H9 (cell line): ENCODE measurements around the gene CCSER1. TPM values are rescaled to one million over a fixed set of nuclear protein-coding genes. Genes with fewer than 3 reads are reported as not detected.

Experiments
- DNase-seq: peaks from one replicate; pipeline ENCODE4 v3.0.0-alpha.2; 2017
- H2AFZ ChIP-seq: one replicate; pipeline ENCODE4 v1.6.1; 2013; ENCODE audit warnings: mild to moderate bottlenecking, low read length, control low read depth, moderate library complexity
- H2AK5ac ChIP-seq: 2 replicates; pipeline ENCODE4 v1.6.1; 2013; ENCODE audit warnings: low read length, control low read depth, mixed read lengths; ENCODE audit not compliant: insufficient read length
- H2BK120ac ChIP-seq: one replicate; pipeline ENCODE4 v1.6.1; 2013; ENCODE audit warnings: low read depth, mild to moderate bottlenecking, low read length, control low read depth, inconsistent platforms; ENCODE audit not compliant: poor library complexity, severe bottlenecking
- H2BK12ac ChIP-seq: 2 replicates; pipeline ENCODE4 v1.6.1; 2013; ENCODE audit warnings: low read length, control low read depth, mixed read lengths, low read depth; ENCODE audit not compliant: insufficient read length
- H2BK15ac ChIP-seq: 2 replicates; pipeline ENCODE4 v1.6.1; 2013; ENCODE audit warnings: low read depth, low read length, control low read depth
- H2BK20ac ChIP-seq: one replicate; pipeline ENCODE4 v1.6.1; 2013; ENCODE audit warnings: low read depth, mild to moderate bottlenecking, low read length, control low read depth, inconsistent platforms; ENCODE audit not compliant: poor library complexity, severe bottlenecking
- H2BK5ac ChIP-seq: 2 replicates; pipeline ENCODE4 v1.6.1; 2013; ENCODE audit warnings: low read length, control low read depth, mixed read lengths; ENCODE audit not compliant: insufficient read length
- H3K14ac ChIP-seq: 2 replicates; pipeline ENCODE4 v1.6.1; 2013; ENCODE audit warnings: low read length, control low read depth; ENCODE audit not compliant: insufficient read depth
- H3K18ac ChIP-seq: 2 replicates; pipeline ENCODE4 v1.6.1; 2013; ENCODE audit warnings: low read depth, mild to moderate bottlenecking, mixed read lengths, low read length, control low read depth; ENCODE audit not compliant: insufficient read length
- H3K23ac ChIP-seq: 2 replicates; pipeline ENCODE4 v1.6.1; 2013; ENCODE audit warnings: low read length, control low read depth, mixed read lengths, low read depth; ENCODE audit not compliant: insufficient read length
- H3K23me2 ChIP-seq: 2 replicates; pipeline ENCODE4 v1.6.1; 2013; ENCODE audit warnings: low read depth, mild to moderate bottlenecking, mixed read lengths, low read length, control low read depth; ENCODE audit not compliant: insufficient read length, poor library complexity, severe bottlenecking
- H3K27ac ChIP-seq: 2 replicates; pipeline ENCODE4 v1.5.1; 2013; ENCODE audit warnings: low read length, control low read depth, mixed read lengths, low read depth; ENCODE audit not compliant: insufficient read length
- H3K27me3 ChIP-seq: 2 replicates; pipeline ENCODE4 v1.6.1; 2013; ENCODE audit warnings: low read length, control low read depth, inconsistent platforms; ENCODE audit not compliant: insufficient read depth
- H3K4ac ChIP-seq: 2 replicates; pipeline ENCODE4 v1.6.1; 2013; ENCODE audit warnings: low read depth, mild to moderate bottlenecking, control low read depth, inconsistent platforms, low read length, moderate library complexity
- H3K4me1 ChIP-seq: 2 replicates; pipeline ENCODE4 v1.6.1; 2013; ENCODE audit warnings: low read length, control low read depth, inconsistent platforms; ENCODE audit not compliant: insufficient read depth
- H3K4me2 ChIP-seq: 2 replicates; pipeline ENCODE4 v1.6.1; 2013; ENCODE audit warnings: low read length, control low read depth, mixed read lengths; ENCODE audit not compliant: insufficient read length, insufficient read depth
- H3K56ac ChIP-seq: 2 replicates; pipeline ENCODE4 v1.6.1; 2013; ENCODE audit warnings: low read depth, mild to moderate bottlenecking, mixed read lengths, low read length, control low read depth; ENCODE audit not compliant: insufficient read length
- H3K79me1 ChIP-seq: 2 replicates; pipeline ENCODE4 v1.6.1; 2013; ENCODE audit warnings: low read depth, mild to moderate bottlenecking, moderate library complexity, low read length, control low read depth, inconsistent platforms; ENCODE audit not compliant: insufficient read depth, poor library complexity, severe bottlenecking
- H3K79me2 ChIP-seq: 2 replicates; pipeline ENCODE4 v1.6.1; 2013; ENCODE audit warnings: low read length, control low read depth, inconsistent platforms; ENCODE audit not compliant: insufficient read depth
- H3K9ac ChIP-seq: 2 replicates; pipeline ENCODE4 v1.6.1; 2013; ENCODE audit warnings: low read length, control low read depth, mixed read lengths; ENCODE audit not compliant: insufficient read length; ENCODE audit errors: extremely low read depth
- H3K9me3 ChIP-seq: one replicate; pipeline ENCODE4 v1.6.1; 2013; ENCODE audit warnings: low read depth, low read length, inconsistent platforms; ENCODE audit not compliant: control insufficient read depth
- H3T11ph ChIP-seq: one replicate; pipeline ENCODE4 v1.6.1; 2013; ENCODE audit warnings: mild to moderate bottlenecking, low read length, control low read depth, inconsistent platforms
- H4K20me1 ChIP-seq: one replicate; pipeline ENCODE4 v1.6.1; 2013; ENCODE audit not compliant: control insufficient read depth, insufficient read length, insufficient read depth
- H4K5ac ChIP-seq: 2 replicates; pipeline ENCODE4 v1.6.1; 2013; ENCODE audit warnings: low read depth, mild to moderate bottlenecking, mixed read lengths, low read length, control low read depth; ENCODE audit not compliant: insufficient read length
- H4K8ac ChIP-seq: replicated peaks from 2 replicates; pipeline ENCODE4 v1.6.1; 2013; ENCODE audit warnings: low read length, control low read depth, mixed read lengths, low read depth; ENCODE audit not compliant: insufficient read length
- H4K91ac ChIP-seq: 2 replicates; pipeline ENCODE4 v1.6.1; 2013; ENCODE audit warnings: low read depth, mild to moderate bottlenecking, moderate library complexity, mixed read lengths, low read length, control low read depth; ENCODE audit not compliant: insufficient read length
- H3K27ac Mint-ChIP-seq, 3 experiments: 2 replicates in 2 of 3; 3 replicates in 1 of 3; pipeline ENCODE4 v1.8.0; 2020 to 2021; ENCODE audit warnings: mixed read lengths in 3 of 3, mild to moderate bottlenecking in 1 of 3, moderate library complexity in 1 of 3
- H3K27me3 Mint-ChIP-seq: 2 replicates; pipeline ENCODE4 v1.8.0; 2021; ENCODE audit warnings: low read depth, mild to moderate bottlenecking, moderate library complexity, mixed read lengths
- H3K36me3 Mint-ChIP-seq, 3 experiments: 2 replicates in 2 of 3; 3 replicates in 1 of 3; pipeline ENCODE4 v1.8.0; 2020 to 2021; ENCODE audit warnings: low read depth in 3 of 3, mixed read lengths in 3 of 3; ENCODE audit not compliant: insufficient read depth in 1 of 3
- H3K4me1 Mint-ChIP-seq, 2 experiments: 2 replicates each; pipeline ENCODE4 v1.8.0; 2020; ENCODE audit warnings: mixed read lengths in 2 of 2
- H3K4me3 Mint-ChIP-seq, 2 experiments: 2 replicates in 1 of 2; 3 replicates in 1 of 2; pipeline ENCODE4 v1.8.0; 2020 to 2021; ENCODE audit warnings: mild to moderate bottlenecking in 2 of 2, mixed read lengths in 2 of 2, moderate library complexity in 1 of 2
- H3K9me3 Mint-ChIP-seq, 2 experiments: 2 replicates in 1 of 2; 3 replicates in 1 of 2; pipeline ENCODE4 v1.8.0; 2020; ENCODE audit warnings: mild to moderate bottlenecking in 2 of 2, mixed read lengths in 2 of 2, moderate library complexity in 1 of 2
- total RNA-seq: library from RNA; stranded (reverse); gene quantifications from 2 replicates; pipeline ENCODE4 v1.2.1, GENCODE V29; 2021
- TF ChIP-seq, protein P1 (sequence below): fragments of 200-600 bp; sonication (generic); conservative IDR thresholded peaks from 3 replicates; pipeline ENCODE4 v1.8.0; 2021; ENCODE audit warnings: antibody characterized with exemption, mild to moderate bottlenecking

CCSER1 gene
- total RNA-seq, 1 experiment from 2014 or later: 0.37 TPM

DNA sequence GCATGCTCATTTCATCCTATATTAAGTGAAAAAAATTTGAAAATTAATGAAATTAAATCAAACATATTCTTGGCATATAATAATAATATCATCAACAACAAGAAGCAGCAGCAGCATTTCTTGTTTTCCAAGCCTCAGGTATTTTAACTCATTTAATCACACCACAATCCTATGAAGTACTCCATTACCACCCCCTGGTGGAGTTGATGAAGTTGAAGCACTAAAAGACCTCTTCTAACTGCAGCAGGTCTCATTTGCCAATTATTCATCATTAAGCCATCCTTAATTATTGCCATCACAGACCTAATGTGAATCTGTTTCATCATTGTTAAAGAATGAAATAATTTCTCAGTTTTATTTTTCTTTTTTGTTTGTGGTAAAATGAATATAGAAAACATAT, 1375.2 kb downstream of the CCSER1 start:
- no peak overlapping the region for H4K91ac ChIP-seq
- H3K4ac ChIP-seq: no peak overlapping the region
- H3K4me1 ChIP-seq: no peaks in the 10 kb centered on the region
- H3T11ph ChIP-seq: no peak overlapping the region
- Mint-ChIP-seq H3K36me3 (peaks cover 0 to 5% (median 3%) of the 10 kb centered on the region in 3 experiments; a peak in 2 of 7 replicates), H3K27me3 (no peaks in the 10 kb centered on the region), H3K4me1 (no peaks in the 10 kb centered on the region), H3K9me3 (peaks cover 6% of the 10 kb centered on the region in 2 experiments; a peak in 4 of 5 replicates), H3K27ac (no peak overlapping the region), H3K4me3 (no peak overlapping the region)
- H3K18ac ChIP-seq: no peak overlapping the region
- H3K9ac ChIP-seq: no peak overlapping the region
- no peak overlapping the region for H3K27ac ChIP-seq
- H2AFZ ChIP-seq: no peak overlapping the region
- H3K56ac ChIP-seq: no peak overlapping the region
- no peak overlapping the region for H2BK20ac ChIP-seq
- H3K79me2 ChIP-seq: no peaks in the 10 kb centered on the region
- H3K4me2 ChIP-seq: no peak overlapping the region
- no peaks in the 10 kb centered on the region for H3K79me1 ChIP-seq
- H4K5ac ChIP-seq: no peak overlapping the region
- H2BK120ac ChIP-seq: no peak overlapping the region
- H2BK15ac ChIP-seq: no peak overlapping the region
- no peaks in the 10 kb centered on the region for H3K23me2 ChIP-seq
- H3K23ac ChIP-seq: no peak overlapping the region
- DNase-seq: no peak
- H2BK12ac ChIP-seq: no peak overlapping the region
- no peaks in the 10 kb centered on the region for H4K20me1 ChIP-seq
- H3K27me3 ChIP-seq: no peaks in the 10 kb centered on the region
- no peak overlapping the region for H2AK5ac ChIP-seq
- H3K14ac ChIP-seq: no peak overlapping the region
- no peak overlapping the region for H2BK5ac ChIP-seq
- TF ChIP-seq, protein P1, sequence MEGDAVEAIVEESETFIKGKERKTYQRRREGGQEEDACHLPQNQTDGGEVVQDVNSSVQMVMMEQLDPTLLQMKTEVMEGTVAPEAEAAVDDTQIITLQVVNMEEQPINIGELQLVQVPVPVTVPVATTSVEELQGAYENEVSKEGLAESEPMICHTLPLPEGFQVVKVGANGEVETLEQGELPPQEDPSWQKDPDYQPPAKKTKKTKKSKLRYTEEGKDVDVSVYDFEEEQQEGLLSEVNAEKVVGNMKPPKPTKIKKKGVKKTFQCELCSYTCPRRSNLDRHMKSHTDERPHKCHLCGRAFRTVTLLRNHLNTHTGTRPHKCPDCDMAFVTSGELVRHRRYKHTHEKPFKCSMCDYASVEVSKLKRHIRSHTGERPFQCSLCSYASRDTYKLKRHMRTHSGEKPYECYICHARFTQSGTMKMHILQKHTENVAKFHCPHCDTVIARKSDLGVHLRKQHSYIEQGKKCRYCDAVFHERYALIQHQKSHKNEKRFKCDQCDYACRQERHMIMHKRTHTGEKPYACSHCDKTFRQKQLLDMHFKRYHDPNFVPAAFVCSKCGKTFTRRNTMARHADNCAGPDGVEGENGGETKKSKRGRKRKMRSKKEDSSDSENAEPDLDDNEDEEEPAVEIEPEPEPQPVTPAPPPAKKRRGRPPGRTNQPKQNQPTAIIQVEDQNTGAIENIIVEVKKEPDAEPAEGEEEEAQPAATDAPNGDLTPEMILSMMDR: peak; percentile 70
- H3K9me3 ChIP-seq: no peaks in the 10 kb centered on the region
- H4K8ac ChIP-seq: no peak overlapping the region
